Measurements from ENCODE around the gene APP.

- TF ChIP-seq CTCF (IDR thresholded peaks at IDR 0.05; ENCODE audit: low read length) (no peak), EZH2 (optimal IDR thresholded peaks at IDR 0.05; ENCODE audit: low read depth, low read length) (no peak)
These were observed 306.8 kb downstream of the APP start for GRCh38 chr21:25863747-25864146.
